ENCODE results near the gene VPS45.
"Not testable (repeated sequence)": the region's sequence is repeated elsewhere in the genome, so short reads cannot be mapped to it uniquely, and the experiment has no call there.

VPS45 gene

DNA sequence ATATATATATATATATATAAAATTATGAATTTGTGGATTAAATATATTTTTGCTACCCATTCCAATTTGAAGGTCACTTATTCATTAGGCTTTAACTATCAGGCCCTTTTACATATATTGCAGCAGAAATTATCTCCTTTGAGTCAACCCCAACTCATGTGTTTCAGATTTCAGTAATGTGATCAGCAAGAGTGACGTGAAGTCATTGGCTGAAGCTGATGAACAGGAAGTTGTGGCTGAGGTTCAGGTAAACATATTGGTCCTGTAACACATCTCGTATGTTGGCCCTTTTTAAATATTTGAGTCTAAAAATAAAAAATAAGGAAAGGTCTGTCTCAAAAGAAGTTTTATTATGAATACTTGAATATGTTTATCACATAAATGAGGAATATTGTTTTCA, 8.5 kb downstream of the VPS45 start:
- no peak for DNase-seq

DNA sequence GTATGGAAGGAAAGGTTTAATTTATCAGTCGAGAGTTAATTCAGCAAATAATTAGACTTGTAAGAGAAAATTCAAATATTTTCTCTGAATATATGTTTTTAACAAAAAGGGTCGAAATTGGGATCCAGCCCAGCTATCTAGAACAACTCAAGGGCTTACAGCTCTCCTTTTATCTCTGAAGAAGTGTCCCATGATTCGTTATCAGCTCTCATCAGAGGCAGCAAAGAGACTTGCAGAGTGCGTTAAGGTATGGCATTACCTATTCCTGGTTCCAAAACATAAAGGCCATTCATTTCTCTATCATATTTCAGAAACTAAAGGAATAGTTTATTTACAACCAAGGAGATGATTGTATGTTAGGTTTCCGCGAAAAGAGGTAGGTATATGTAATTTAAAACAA, 9.4 kb downstream of the VPS45 start:
- no peak for DNase-seq

DNA sequence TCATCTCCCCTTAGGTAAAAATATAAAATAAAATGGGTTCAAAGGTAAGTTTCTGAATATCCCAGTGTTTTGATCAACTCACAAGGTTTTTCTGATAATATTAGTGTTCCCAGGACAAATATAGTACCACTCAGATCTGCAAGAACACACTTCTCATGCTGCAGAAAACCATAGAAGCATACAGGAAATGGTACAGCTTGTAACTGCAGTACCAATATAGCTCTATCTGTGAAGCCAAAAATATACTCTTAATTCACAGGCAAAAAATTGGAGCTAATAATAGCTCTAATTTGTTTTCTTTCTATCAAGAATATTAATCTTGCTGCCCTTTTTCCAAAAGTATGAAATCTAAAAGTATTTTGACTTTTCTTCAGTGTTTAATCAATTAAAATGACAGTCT, 13.2 kb downstream of the VPS45 start:
- DNase-seq = no peak

DNA sequence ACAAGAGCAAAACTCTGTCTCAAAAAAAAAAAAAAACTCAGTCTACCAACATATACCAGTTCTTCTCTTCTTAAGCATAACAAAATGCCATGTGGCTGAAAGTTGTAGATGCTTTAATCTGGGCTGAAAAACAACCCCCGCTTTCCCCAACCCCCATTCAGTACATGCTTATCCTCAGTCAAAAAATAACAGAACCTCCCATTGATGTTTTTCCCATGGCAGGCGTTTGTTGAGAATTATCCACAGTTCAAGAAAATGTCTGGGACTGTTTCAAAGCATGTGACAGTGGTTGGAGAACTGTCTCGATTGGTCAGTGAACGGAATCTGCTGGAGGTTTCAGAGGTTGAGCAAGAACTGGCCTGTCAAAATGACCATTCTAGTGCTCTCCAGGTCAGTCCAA, 14.9 kb downstream of the VPS45 start:
- DNase-seq = no peak

DNA sequence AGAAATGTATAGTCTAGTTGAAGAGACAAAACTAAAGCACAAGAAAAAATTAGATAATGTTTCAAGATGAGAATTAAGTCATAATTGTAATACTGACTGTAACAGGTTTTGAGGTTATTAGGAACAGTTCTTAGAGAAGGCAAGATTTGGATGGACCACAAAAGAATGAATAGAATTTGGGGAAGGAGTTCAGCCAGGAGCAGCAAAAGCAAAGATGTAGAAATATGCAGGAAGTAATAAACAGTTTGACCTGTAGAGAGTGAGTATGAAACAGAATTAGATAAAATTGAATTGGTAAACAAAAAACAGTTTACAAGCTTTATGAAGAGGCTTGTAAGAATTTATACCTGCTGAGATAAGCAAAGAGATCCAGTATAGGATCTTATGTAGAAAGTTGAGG, 16.3 kb downstream of the VPS45 start:
- DNase-seq = no peak

DNA sequence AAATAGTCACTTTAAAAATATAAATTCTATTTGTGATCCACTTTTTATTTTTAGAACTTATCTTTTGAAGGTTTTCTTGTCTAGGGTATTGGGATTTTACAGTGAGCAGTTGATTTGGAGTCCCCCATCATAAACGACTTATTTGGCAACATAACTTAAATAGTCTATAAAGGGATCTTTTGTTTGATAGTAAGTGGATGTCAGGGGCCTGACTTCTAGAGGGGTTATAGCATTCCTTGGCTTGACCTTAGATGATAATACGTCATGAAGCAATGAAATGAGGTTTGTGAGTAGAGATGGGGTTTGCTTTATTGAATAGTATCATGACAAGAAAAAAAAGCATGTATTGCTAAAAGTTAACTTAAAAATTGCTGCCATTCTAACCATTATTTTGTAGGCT, 17.8 kb downstream of the VPS45 start:
- no peak for DNase-seq

DNA sequence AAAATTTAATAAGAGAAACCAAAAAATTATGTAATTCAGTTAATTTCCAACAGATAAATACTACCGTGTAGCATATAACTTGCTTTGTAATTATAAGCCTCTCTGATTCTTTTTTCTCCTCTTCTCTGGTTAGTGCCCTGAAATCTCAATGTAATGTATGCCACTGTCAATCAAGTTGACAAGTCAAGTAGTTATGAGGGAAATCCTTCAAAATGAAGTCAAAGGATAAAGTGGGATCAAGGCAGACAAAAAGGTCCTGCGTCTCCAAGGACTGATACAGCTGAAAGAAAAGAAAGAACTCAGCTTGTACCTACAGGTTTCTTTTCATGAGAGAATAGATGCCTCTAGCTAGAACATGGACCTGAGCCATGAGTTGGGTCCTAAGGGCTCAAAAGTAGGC, 19.8 kb downstream of the VPS45 start:
- DNase-seq = no peak

DNA sequence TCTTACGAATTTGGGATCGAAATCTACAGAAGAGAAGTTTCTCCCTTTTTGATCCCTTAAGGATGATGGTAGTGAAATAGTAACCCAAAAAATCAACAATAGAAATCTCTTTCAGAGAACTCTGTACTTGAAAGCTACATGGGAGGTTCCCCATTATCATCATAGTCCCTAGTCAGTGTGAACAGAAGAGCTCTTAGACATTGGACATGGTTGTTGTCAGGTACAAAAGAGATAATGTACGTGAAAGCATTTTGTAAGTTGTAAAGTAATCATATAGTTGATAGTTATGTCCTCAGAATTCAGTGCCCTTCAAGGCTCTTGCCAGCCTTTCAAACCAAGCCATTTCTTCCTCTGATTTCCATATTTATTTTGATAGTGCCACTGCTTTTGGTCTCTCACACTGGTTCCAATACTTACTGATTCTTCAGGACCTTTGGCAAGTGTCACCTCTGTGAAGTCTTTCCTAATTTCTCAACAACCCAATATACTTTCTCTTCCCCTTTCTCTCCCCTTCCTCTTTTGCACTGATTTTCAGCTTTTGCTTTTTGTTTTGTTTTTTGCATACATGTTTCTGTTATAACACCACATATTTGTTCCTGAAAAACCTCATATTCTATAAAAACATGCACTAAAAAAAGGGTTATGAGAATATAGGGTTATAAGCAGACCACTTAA, 22.4 kb downstream of the VPS45 start:
- no peak for DNase-seq

DNA sequence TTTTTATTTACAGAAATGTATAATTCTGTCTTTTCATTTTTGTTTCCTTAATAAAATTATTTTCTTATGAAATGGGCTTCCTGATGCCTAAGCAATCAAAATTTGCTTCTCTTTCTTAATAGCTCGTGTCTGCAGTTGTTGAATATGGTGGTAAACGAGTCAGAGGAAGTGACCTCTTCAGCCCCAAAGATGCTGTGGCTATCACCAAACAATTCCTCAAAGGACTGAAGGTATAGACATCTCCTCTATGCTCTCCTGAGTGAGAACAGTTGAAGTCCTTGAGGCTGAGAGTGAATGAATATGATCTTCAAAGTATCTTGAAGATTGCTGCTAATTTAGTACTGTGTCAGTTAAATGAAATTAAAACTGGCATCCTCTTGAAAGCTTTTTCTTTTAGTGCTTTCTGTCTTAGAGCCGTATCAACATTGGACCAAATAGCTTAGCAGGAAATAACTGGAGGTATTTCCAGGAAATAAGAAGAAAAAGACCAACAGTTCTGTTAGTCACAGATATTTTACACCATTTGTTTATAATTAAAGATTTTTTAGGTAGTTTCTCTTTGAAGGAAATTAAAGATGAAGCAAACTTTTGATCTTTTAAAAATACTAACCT, 24.7 kb downstream of the VPS45 start:
- DNase-seq = no peak

DNA sequence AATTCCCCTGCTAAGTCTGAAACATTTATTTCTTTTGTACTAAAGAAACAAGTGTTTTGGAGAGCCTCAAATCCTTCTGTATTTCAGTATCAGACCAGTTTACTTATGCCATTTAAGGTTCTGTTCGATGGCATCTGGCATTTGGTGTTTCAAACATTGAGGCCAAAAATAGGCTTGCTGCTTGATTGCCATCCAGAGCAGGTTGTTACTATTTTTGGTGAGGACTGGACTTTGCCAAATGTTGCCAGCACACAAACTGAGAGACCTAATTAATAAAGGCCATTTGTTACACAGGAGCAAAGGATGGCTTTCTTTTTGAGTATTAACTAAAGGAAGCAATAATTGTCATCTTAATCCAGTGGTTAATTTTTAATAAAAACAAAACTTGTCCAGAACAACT, 26.2 kb downstream of the VPS45 start:
- peak; percentile 93 to 98 for DNase-seq

DNA sequence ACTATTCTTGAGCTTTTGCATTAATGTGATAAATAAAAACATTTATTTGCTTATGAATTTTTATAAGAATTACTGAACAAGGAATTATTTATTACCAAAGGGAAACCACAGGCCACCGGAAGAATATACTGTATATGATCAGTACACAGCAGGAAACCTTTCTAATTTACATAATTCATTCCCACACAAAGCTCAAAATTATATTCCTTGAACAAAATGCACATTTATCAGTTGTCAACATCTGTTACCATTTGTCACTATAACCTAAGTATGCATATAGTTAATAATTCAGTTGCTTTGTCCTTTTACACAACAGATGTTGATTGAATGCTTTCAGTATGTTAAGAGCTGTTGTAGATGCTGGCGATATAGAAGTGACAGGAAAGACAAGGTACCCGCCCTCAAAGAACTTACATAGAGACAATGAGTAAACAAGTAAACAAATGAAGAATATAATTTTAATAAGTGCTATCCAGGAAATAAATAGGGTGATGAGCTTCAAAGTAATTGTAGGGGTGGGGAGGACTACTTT, 27.2 kb downstream of the VPS45 start:
- no peak for DNase-seq

DNA sequence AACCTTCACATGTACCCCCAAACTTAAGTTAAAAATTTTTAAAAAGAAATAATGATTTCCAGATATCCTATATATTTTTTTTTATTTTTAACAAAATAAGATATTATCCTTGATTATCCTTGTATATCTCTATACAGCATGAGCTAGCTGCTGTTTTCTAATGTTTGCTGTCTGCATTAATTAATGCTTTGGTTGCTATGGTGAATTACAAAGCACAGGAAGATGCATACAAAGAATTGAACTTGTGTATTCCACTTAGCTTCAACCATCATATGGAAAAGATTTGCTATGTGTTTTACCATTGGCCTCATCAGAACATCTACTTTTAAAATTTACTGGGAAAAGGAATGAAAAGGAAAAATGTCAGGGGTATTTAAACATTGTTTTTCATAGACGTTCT, 35.4 kb downstream of the VPS45 start:
- DNase-seq = no peak

DNA sequence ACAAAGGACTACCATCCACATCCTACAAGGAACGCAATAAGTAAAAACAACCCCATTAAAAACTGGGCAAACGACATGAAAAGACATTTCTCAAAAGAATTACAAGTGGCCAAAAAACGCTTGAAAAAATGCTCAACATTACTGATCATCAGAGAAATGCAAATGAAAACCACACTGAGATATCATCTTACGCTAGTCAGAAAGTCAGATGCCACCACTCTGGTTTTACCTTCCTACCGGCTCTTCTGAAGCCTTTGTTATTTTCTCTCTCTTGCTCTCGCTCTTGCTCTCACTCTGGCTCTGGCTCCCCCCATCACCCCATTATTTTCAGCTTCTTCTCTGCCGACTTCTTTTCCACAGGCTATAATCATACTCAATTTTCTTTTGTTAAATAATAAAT, 38.8 kb downstream of the VPS45 start:
- DNase-seq = no peak

DNA sequence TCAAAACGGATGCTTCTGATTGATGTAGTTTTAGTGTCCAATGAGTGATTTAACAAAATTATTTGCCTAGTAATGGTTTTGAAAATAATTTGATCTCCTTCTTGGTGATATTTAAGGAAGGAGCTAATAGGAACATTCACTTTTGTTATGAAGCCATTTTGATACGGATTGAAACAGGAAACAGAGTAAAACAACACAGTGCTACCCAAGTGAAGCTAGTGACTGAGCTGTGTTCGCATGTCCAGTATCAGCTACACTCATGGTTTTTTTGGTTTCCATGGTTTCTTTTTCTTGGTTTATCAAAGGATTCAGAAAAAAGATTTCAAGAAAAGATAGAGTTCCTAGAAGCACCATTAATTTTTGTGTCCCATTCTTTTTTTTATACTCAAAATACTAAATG, 42.0 kb downstream of the VPS45 start:
- DNase-seq = no peak

DNA sequence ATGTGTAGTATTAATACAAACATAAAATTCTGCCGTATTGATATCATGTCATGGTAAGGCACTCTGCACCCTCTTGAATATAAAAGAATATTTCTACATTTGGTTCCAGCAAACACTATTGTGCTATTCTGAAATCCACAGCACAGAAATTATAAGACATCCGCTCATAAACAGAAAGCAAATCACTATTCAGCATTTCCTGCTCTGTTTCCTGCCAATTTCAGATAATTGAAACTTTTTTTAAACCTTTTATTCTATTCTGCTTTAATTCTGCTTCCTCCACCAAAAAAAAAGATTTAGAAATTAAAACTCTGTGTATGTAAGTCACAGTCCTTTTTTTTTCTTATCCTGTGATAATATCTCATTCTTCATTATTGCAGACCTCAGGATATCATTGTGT, 42.5 kb downstream of the VPS45 start:
- no peak for DNase-seq

DNA sequence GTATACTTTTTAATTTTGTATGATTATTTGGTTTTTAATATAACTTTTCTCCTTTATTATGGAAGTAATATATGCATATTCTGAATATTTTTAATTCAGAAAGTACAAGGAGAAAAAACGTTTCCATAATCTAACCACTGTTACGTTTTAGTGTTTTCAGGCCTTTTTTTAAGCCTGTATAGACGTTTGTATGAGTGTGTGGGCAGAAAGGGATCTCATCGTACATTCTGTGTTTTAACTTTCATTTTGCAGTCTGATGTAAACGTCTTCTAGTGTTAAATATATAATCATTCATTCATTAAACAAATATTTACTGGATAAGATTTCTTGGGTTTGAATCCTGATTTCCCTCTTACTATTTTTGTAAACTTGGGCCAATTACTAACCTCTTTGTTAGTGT, 44.1 kb downstream of the VPS45 start:
- DNase-seq = no peak

DNA sequence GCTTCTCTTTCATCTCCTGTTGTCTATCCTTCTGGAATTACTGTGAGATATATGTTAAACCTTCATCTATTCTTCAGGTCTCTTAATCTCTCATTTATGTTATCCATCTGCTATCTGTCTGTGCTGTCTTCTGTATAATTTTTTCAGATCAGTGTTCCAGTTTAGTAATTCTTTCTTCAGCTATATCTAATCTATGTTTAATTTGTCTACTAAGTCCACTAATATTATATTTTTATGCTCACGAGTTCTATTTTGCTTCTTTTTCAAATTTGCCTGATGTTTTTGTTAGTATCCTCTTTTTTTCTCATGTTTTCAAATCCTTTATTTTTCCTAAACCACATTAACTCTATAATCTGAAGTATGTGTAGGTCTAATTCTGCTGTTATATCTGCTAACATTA, 47.5 kb downstream of the VPS45 start:
- DNase-seq = no peak

DNA sequence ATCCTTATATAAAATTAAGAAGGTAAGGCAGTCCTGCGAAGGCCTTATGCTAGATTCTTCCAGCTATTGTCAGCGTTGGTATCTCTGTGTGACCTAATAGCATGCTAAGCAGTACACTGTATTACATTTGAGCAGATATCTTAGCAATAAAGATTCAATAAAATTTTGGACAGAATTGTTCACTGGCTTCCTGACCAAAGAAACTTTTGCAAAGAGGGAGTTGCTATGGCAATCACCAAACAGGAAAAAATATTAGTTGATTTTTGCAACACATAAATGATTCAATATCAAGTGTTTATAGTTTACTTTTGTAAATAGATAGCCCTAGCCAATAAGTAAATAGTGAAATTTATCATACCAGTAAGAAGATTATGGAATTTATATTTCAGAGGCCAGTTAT, 51.1 kb downstream of the VPS45 start:
- no peak for DNase-seq

DNA sequence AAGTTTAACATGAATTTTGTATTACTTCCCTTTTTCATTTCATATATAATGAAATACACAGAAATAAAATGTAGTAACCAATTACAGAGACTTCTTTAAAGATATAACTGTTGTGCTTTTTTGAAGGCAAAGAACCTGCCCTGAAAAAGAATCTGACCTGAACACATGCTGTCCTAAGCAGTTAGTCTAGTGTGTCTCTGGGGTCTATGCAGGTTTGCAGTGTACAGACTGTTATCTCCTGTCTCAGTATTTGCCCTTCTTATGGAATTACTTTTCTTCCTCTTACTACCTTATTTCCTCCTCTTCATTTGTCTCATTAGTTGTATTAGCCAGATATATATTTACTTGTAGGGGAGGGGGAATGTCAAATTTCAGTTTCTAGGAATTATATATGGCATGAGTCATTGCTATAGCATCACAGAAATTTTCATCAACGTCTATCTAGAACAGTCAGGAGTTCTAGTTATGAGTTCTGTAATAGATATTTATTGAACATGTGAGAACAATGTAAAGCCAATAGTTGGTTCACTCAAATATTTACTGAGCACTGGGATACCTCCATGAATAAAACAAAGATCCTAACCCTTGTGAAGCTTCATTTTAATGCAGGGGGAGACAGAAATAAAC, 53.8 kb downstream of the VPS45 start:
- no peak for DNase-seq

DNA sequence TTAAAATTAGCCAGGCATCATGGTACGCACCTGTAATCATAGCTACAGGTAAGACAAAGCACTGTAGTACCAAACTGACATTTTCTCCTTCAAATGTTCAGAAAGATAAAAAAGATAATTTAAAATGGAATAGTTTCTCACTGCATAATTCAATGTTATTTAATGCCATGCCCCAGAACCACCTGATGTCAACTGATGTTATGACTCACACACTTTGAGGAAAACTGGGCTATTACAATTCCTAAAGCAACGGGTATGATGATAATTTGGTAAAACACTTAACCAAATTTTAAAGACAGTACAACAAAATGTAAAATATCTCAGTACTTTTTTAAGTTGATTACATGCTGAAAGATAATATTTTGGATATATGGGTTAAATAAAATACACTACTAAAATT, 59.2 kb downstream of the VPS45 start:
- DNase-seq = no peak

DNA sequence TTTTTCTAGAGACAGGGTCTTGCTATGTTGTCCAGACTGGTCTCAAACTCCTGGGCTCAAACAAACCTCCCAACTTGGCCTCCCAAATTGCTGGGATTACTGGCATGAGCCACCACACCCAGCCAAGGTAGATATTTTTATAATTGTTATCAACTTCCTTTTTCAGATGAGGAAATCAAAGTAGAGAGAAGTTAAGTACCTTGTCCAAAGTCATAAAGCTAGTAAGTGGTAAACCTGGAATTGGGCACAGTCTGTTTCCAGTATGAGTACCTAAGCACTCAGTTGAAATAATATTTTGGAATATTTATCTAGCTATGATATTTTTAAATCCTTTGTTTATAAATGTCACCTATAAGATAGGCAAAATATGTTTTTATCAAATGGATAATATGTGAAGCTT, 59.9 kb downstream of the VPS45 start:
- DNase-seq = no peak

DNA sequence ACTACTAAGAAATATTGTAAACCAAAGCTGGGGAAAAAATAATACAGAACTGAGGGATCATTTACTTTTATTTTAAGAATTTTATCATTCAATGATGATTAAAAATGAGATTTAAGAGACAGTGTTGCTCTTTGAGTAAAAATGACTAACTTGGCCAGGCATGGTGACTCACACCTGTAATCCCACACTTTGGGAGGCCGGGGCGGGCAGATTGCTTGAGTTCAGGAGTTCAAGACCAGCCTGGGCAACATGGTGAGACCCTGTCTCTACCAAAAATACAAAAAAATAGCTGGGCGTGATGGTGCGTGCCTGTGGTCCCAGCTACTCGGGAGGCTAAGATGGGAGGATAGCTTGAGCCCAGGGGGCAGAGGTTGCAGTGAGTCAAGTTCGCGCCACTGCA, 60.3 kb downstream of the VPS45 start:
- no peak for DNase-seq

DNA sequence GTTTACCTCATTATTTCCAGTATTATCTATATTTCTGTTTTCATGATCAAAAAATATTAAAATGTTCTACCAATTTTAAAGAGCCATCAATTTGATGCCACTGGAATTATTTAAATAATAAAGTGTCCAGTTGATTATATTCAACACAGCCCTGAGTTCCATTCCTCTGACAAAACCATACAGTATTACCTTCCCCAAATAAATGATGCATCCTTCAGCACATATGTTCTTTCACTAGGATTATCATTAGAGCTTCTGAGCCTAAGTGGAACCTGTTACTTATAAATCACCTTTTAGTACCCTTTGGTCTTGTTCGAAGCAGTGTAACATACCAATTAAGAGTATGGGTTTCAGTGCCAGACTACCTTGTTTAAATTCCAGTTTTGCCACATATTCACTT, 64.8 kb downstream of the VPS45 start:
- DNase-seq = no peak

DNA sequence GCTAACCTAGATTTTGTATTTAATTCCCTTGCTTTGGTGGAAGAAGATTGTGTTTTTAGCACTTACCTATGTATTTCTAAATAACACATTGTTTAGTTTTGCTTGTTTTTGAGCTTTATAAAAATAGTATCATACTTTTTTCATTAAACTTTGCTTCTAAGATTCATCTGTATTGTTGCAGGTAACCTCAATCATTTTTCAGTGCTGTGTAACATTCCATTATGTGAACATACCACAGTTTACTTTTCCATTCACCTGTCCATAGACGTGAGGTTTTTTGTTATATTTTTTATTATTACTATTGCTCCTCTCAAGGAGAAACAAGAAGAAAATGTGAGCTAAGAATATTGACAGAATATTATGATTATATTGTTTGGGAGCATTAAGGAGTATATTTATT, 67.0 kb downstream of the VPS45 start:
- no peak for DNase-seq

DNA sequence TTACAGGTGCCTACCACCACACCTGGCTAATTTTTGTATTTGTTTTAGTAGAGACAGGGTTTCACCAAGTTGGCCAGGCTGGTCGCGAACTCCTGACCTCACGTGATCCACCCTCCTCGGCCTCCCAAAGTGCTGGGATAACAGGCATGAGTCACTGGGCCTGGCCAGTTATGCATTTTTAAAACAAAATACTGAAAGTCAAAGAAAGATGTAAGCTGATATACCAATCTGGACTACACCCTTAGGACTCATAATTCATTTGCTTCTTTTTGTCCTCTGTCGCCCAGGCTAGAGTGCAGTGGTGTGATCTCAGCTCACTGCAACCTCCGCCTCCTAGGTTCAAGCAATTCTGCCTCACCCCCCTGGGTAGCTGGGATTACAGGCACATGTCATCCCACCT, 67.8 kb downstream of the VPS45 start:
- DNase-seq = not testable (repeated sequence)

All from cerebellar nuclear complex (tissue), 1 donor.